GM18873 (cell line): ENCODE data around the gene KLF5.

Source experiments
- ATAC-seq: cut with Tn5 transposase; IDR thresholded peaks from one replicate; pipeline ENCODE4 v1.9.1; 2021; ENCODE audit warnings: mild to moderate bottlenecking, moderate library complexity, moderate number of reproducible peaks; ENCODE audit not compliant: unreplicated experiment, low FRiP score

Gene KLF5

DNA sequence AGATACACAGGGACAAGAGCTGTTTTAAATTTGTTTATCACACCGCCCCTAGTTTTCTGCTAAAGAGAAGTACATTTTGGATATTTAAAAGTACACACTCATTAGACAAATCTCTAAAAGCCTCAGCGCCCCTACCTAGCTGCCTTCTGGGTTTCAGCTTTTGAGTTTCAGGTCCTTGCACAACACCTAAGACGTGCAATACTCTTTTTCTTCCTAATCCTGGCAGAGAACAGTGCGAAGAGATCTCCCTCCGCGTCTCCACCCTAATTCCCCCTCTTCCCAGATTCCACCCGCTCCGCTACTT, 421 bp upstream of the KLF5 start:
- ATAC-seq, result peak; percentile 15

- peak; percentile 36 for ATAC-seq
Measured at GRCh38 chr13:73059460-73060250, 850 bp downstream of the KLF5 start.

GRCh38 chr13:73060251-73061160, 1.7 kb downstream of the KLF5 start:
- ATAC-seq, result no peak

GRCh38 chr13:73061473-73061872, 2.7 kb downstream of the KLF5 start:
- ATAC-seq, result no peak

GRCh38 chr13:73061876-73062275, 3.1 kb downstream of the KLF5 start:
- ATAC-seq, result no peak

DNA sequence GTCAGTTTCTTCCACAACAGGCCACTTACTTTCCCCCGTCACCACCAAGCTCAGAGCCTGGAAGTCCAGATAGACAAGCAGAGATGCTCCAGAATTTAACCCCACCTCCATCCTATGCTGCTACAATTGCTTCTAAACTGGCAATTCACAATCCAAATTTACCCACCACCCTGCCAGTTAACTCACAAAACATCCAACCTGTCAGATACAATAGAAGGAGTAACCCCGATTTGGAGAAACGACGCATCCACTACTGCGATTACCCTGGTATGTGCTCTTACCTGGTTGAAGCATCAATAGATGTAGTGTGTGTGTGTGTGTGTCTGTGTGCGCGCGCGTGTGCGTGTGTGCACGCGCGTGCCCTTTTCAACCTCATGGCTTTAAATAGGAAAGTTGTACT, 3.7 kb downstream of the KLF5 start:
- no peak for ATAC-seq

DNA sequence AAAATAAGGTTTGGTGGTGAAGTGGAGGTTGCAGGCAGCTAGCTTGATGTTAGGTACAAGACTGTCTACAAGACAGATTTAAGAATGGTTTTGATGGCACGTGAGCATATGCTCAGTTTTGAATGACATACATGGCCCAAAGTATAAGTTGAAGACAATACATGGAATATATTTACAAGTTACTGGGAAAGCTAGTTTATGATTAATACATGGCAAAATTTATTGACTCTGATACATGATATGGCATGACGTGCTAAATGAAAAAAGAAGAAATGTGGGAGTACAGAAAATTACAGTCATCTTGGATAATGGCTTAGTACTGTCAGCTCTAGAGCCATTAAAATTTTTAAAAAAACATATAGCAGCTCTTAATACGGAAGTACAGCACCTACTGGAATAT, 4.4 kb downstream of the KLF5 start:
- ATAC-seq, result no peak

DNA sequence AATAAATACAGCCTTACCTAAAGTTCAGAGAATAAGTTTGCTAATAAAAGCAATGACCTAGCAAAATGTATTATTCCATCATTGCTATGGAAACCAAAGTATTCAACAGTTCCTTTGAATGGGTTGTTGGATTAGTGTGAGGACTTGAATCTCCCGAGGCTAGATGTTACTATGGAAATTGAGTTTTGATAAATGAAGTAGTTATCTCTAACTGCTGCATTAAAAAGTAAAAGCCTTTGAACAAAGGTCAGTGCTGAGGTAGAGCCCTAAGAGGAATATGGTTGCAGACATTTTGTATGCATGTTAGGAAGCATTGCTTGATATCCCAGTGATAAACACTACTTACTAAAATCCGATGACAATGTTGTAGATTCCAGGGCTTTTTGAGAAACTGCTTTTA, 6.2 kb downstream of the KLF5 start:
- ATAC-seq, result no peak

- ATAC-seq, result no peak
Measured at GRCh38 chr13:73065665-73066340, 7.0 kb downstream of the KLF5 start.

DNA sequence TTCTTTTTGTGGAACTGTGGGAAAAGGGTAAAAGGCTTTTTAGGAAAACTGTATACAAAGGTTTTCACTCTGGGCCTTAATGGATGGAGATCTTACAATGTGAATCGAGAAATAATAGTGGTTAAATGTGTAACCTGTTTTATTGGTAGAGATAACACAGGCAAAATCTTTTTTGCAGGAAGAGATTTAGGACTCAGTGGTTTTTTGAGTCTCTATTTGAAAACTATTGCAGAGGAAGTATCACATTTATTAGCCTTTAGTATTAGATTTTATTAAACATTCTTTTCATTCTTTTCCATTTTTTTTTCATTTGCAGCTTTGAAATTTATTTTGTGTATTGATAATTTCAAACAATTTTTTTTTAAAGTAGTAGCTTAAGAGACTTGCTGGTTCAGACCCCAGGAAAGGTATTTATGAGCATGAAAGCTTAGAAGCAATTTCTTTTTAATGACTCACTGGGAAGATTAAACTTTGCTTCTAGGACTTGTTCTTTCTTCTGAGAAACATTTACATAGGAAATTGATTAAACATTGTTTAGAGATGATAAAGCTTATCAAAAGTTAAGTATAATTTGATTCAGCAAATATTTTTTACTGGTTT, 10.5 kb downstream of the KLF5 start:
- ATAC-seq, result no peak

GRCh38 chr13:73070451-73071098, 11.8 kb downstream of the KLF5 start:
- no peak for ATAC-seq

DNA sequence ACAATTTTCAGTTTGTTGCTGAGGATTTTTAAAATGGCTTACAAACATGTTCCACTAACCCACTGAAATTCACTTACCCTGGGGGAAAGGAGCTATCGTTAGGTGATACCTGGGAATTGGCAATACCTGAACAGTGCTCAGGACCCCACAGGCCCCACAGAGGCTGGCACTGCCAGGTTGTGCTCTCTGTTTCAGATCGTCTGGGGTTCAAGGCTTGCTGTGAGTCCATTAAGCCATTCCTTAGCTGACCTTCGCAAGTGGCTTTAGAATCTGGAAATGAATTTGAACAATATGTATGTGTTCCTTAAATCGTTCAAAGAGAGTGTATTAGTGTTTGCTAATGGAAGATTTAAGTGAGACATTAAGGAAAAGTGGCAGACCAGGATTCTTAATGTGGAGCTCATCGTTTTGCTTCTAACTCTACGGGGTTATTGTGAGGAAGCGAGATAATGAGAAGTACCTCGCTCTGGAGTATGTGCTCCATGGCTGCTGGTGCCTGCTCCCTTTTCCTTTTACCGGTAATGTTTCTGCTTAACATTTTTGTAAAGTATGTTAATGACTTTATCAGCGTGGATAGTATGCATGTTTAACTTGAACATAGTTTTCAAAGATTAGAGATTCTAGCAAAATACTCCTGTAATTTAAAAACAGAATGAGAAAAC, 13.6 kb downstream of the KLF5 start:
- ATAC-seq, result no peak

GRCh38 chr13:73073050-73073449, 14.2 kb downstream of the KLF5 start:
- no peak for ATAC-seq

- ATAC-seq, result peak; percentile 60
Measured at GRCh38 chr13:73074014-73074413, 15.2 kb downstream of the KLF5 start.

DNA sequence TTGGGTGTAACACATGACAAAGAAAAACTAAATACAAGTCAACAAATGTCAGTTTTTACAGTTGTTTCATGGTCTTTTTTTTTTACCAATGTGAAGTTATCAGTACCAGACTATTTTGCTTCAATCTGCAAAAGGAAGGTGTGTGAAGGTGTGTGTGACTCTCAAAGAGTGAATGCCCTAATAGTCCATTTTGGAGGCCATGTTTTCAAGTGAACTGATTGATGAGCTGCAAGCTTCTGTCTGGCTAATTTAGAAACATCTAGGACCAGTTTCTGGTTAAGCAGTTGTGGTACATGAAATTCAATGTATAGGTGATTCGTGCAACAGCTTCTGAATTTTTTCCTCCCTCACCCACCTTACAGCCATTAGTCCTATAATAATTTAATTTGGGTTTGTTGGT, 16.1 kb downstream of the KLF5 start:
- no peak for ATAC-seq

GRCh38 chr13:73075546-73075945, 16.7 kb downstream of the KLF5 start:
- no peak for ATAC-seq

GRCh38 chr13:73075954-73076353, 17.1 kb downstream of the KLF5 start:
- ATAC-seq, result no peak

DNA sequence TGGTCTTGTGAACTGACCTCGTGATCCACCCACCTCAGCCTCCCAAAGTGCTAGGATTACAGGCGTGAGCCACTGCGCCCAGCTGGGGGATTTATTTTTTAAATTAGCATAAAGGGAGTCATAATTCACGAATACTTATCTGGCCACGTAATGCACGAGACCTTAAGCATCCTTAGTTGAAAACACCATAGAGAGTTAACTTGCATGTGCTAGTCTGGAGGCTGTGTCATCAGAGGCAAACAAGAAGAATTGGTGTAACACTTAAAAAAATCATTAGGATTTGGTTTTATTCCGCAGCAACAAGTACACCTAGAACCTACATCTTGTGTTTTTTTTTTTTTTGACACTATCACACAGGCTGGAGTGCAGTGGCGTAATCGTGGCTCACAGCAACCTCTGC, 19.1 kb downstream of the KLF5 start:
- no peak for ATAC-seq

- no peak for ATAC-seq
Measured at GRCh38 chr13:73079359-73079758, 20.6 kb downstream of the KLF5 start.
